B cell (primary cell): ENCODE measurements around the gene IL10.

Experiments
- CTCF ChIP-seq: fragments of 200-600 bp; IDR thresholded peaks from one replicate; pipeline ENCODE4 v1.8.0; 2022; ENCODE audit warnings: antibody characterized with exemption, mild to moderate bottlenecking
- EZH2 ChIP-seq: IDR thresholded peaks from 2 replicates; pipeline ENCODE4 v1.6.1; 2012; ENCODE audit warnings: borderline replicate concordance, low read depth, mild to moderate bottlenecking, moderate library complexity, low read length; ENCODE audit not compliant: insufficient read depth, poor library complexity, severe bottlenecking

GRCh38 chr1:206734499-206735142 is 37.7 kb downstream of the IL10 start:
- TF ChIP-seq EZH2 (no peak), CTCF (peak; percentile 86)
